Keratinocyte (primary cell): ENCODE data around the gene TUT4. TPM values are rescaled to one million over a fixed set of nuclear protein-coding genes. Genes with fewer than 3 reads are reported as not detected.

Source experiments
- DNase-seq: peaks from one replicate; pipeline ENCODE4 v3.0.0-alpha.2; 2011; ENCODE audit warnings: low read depth, missing footprints, low spot score
- FAIRE-seq: peaks from 2 replicates; lab custom pipeline; 2011; peaks lifted over from hg19 to GRCh38; lab: Jason Lieb, UNC
- H2AFZ ChIP-seq: 2 replicates; pipeline ENCODE4 v1.6.0; 2012; ENCODE audit warnings: low read length, control low read depth, inconsistent platforms; ENCODE audit not compliant: control insufficient read depth
- H3K27ac ChIP-seq: 2 replicates; pipeline ENCODE4 v1.5.1; 2011; ENCODE audit warnings: low read length; ENCODE audit not compliant: control insufficient read depth, insufficient read depth
- H3K27me3 ChIP-seq: 3 replicates; pipeline ENCODE4 v1.6.0; 2011; ENCODE audit warnings: low read length; ENCODE audit not compliant: control insufficient read depth, insufficient read depth; ENCODE audit errors: extremely low read depth
- H3K36me3 ChIP-seq, 2 experiments: 2 replicates in 1 of 2; 3 replicates in 1 of 2; pipeline ENCODE4 v1.5.1; 2011; ENCODE audit warnings: low read length in 2 of 2, mild to moderate bottlenecking in 1 of 2; ENCODE audit not compliant: control insufficient read depth in 2 of 2, insufficient read depth in 2 of 2; ENCODE audit errors: extremely low read depth in 1 of 2
- H3K4me1 ChIP-seq: 3 replicates; pipeline ENCODE4 v1.5.1; 2011; ENCODE audit warnings: low read length; ENCODE audit not compliant: control insufficient read depth, insufficient read depth; ENCODE audit errors: extremely low read depth
- H3K4me2 ChIP-seq: 3 replicates; pipeline ENCODE4 v1.6.0; 2011; ENCODE audit warnings: low read depth, low read length; ENCODE audit not compliant: control insufficient read depth, insufficient read depth; ENCODE audit errors: extremely low read depth
- H3K4me3 ChIP-seq, 3 experiments: fragments of 200-600 bp in 1 of 3; sonication (generic) in 1 of 3; 2 replicates in 2 of 3; 3 replicates in 1 of 3; pipeline ENCODE4 v1.5.1; 2011 to 2016; ENCODE audit warnings: low read length in 3 of 3, mild to moderate bottlenecking in 3 of 3, control low read depth in 2 of 3, inconsistent platforms in 1 of 3, low read depth in 1 of 3, mixed read lengths in 1 of 3, mixed run types in 1 of 3, moderate library complexity in 1 of 3; ENCODE audit not compliant: control insufficient read depth in 2 of 3, insufficient read depth in 2 of 3; ENCODE audit errors: extremely low read depth in 1 of 3
- H3K79me2 ChIP-seq: 2 replicates; pipeline ENCODE4 v1.6.0; 2012; ENCODE audit warnings: low read length; ENCODE audit not compliant: control insufficient read depth, insufficient read depth
- H3K9ac ChIP-seq: 3 replicates; pipeline ENCODE4 v1.6.0; 2011; ENCODE audit warnings: low read length; ENCODE audit not compliant: control insufficient read depth, insufficient read depth; ENCODE audit errors: extremely low read depth
- H3K9me1 ChIP-seq: 3 replicates; pipeline ENCODE4 v1.6.0; 2011; ENCODE audit warnings: low read length; ENCODE audit not compliant: control insufficient read depth, insufficient read depth; ENCODE audit errors: extremely low read depth
- H3K9me3 ChIP-seq: 2 replicates; pipeline ENCODE4 v1.5.1; 2012; ENCODE audit warnings: low read depth, low read length; ENCODE audit not compliant: control insufficient read depth
- H4K20me1 ChIP-seq: 3 replicates; pipeline ENCODE4 v1.6.0; 2011; ENCODE audit warnings: low read length; ENCODE audit not compliant: control insufficient read depth, insufficient read depth; ENCODE audit errors: extremely low read depth
- EZH2 ChIP-seq: IDR thresholded peaks from one replicate; pipeline ENCODE4 v1.6.1; 2012; ENCODE audit warnings: inconsistent platforms, mild to moderate bottlenecking, low read length, moderate library complexity
- dilution Hi-C: fragments of 300-500 bp; cut with MboI; formaldehyde crosslinking; loops from one replicate; pipeline ENCODE4 v1.7.0; 2020; ENCODE audit warnings: low sequenced_read_pairs; ENCODE audit not compliant: extremely low pct_ligation_motif_present
- polyA plus RNA-seq, 5 experiments: library from polyadenylated mRNA; depleted of rRNA in 3 of 5; stranded (reverse) in 3 of 5; stranded (forward) in 1 of 5; unstranded in 1 of 5; fragments of >200 nt; gene quantifications; 1 replicate in 1 of 5; 2 replicates in 3 of 5; 3 replicates in 1 of 5; pipeline versions ENCODE4 v1.2.1 to v1.2.3, GENCODE V29; 2011 to 2012; ENCODE audit warnings: missing spikeins in 2 of 5, low read depth in 1 of 5, low replicate concordance in 1 of 5
- TF ChIP-seq, protein P1 (sequence below), 3 experiments: IDR thresholded peaks in 1 of 3; conservative IDR thresholded peaks in 1 of 3; optimal IDR thresholded peaks in 1 of 3; 2 replicates in 2 of 3; 3 replicates in 1 of 3; pipeline versions ENCODE3 to v1.5.1; 2011; ENCODE audit warnings: low read length in 3 of 3, mild to moderate bottlenecking in 3 of 3, moderate library complexity in 2 of 3, control low read depth in 1 of 3, inconsistent platforms in 1 of 3; ENCODE audit not compliant: insufficient read depth in 2 of 3; ENCODE audit errors: extremely low read depth in 1 of 3

Gene TUT4
- polyA plus RNA-seq, 1 donor (not counting 4 experiments of a cell fraction or from before 2014, with no cell fraction given) = 27.5 TPM

DNA sequence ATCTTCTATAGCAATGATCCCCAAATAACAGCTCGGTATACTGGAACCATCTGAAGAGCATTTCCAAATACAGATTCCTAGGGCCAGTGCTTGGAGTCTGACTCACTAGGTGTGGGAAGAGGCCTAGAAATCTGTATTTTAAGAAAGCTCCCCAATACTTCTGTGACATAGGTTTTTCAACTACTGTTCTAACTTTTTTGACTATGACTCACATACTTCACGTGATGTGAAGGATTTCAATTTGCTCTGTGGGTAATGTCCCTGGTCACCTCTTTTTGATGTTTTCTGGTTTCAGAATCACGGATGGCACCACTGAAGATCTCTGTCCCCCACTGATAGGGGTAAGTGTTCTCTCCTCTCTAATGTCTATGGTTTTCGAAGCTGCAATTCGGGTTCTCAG lies 159.7 kb downstream of the TUT4 start:
- H3K4me3 ChIP-seq = no peak overlapping the region
- H4K20me1 ChIP-seq = no peaks in the 10 kb centered on the region
- no peaks in the 10 kb centered on the region for H3K27me3 ChIP-seq
- DNase-seq = no peak
- H3K36me3 ChIP-seq = peaks cover 0 to 8% of the 10 kb centered on the region in 2 experiments
- H3K9me1 ChIP-seq = no peaks in the 10 kb centered on the region
- FAIRE-seq = no peak
- TF ChIP-seq, protein P1, sequence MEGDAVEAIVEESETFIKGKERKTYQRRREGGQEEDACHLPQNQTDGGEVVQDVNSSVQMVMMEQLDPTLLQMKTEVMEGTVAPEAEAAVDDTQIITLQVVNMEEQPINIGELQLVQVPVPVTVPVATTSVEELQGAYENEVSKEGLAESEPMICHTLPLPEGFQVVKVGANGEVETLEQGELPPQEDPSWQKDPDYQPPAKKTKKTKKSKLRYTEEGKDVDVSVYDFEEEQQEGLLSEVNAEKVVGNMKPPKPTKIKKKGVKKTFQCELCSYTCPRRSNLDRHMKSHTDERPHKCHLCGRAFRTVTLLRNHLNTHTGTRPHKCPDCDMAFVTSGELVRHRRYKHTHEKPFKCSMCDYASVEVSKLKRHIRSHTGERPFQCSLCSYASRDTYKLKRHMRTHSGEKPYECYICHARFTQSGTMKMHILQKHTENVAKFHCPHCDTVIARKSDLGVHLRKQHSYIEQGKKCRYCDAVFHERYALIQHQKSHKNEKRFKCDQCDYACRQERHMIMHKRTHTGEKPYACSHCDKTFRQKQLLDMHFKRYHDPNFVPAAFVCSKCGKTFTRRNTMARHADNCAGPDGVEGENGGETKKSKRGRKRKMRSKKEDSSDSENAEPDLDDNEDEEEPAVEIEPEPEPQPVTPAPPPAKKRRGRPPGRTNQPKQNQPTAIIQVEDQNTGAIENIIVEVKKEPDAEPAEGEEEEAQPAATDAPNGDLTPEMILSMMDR (optimal IDR thresholded peaks at IDR 0.05 in 1 of 3, IDR thresholded peaks at IDR 0.05 in 1 of 3, conservative IDR thresholded peaks at IDR 0.05 in 1 of 3; ENCODE audit: extremely low read depth in 1 of 3, insufficient read depth in 2 of 3, low read length in 3 of 3) = no peak
- no peak for TF ChIP-seq EZH2
- H3K4me1 ChIP-seq = no peaks in the 10 kb centered on the region
- H3K79me2 ChIP-seq = no peaks in the 10 kb centered on the region
- H3K9me3 ChIP-seq = no peaks in the 10 kb centered on the region
- dilution Hi-C loops = no loop called here
- no peak overlapping the region for H3K4me2 ChIP-seq
- H3K27ac ChIP-seq = no peak overlapping the region
- no peak overlapping the region for H3K9ac ChIP-seq
- no peak overlapping the region for H2AFZ ChIP-seq

DNA sequence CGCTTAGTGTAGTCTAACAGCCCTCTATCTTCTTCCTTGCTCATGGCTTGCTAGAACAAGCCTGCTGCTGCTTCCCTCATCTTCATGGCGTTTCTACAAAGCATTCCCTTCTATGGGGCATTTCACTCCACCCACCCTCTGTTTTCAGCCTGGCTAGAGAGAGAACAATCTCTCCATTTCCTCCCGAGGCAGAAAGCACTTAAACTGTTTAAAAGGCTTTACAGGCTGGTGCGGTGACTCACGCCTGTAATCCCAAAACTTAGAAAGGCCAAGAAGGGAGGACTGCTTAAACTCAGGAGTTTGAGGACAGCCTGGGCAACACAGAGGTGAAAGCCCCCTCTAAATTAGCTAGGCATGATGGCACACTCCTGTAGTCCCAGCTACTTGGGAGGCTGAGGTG lies 166.4 kb downstream of the TUT4 start:
- dilution Hi-C loops = no loop called here
- Histone ChIP-seq H3K9ac (no peak overlapping the region), H3K4me2 (no peak overlapping the region), H3K4me3 (no peak overlapping the region), H3K79me2 (no peaks in the 10 kb centered on the region), H3K4me1 (no peaks in the 10 kb centered on the region), H3K36me3 (peaks cover 0 to 27% of the 10 kb centered on the region in 2 experiments), H3K9me1 (no peaks in the 10 kb centered on the region), H3K27ac (no peak overlapping the region), H4K20me1 (no peaks in the 10 kb centered on the region), H2AFZ (no peak overlapping the region), H3K9me3 (no peaks in the 10 kb centered on the region), H3K27me3 (no peaks in the 10 kb centered on the region)
- FAIRE-seq (no peak), DNase-seq (no peak)
- TF ChIP-seq, protein P1 (optimal IDR thresholded peaks at IDR 0.05 in 1 of 3, IDR thresholded peaks at IDR 0.05 in 1 of 3, conservative IDR thresholded peaks at IDR 0.05 in 1 of 3; ENCODE audit: extremely low read depth in 1 of 3, insufficient read depth in 2 of 3, low read length in 3 of 3) = no peak
